Tibial nerve (tissue), 4 donors: ENCODE measurements around the gene ENG. TPM values are rescaled to one million over a fixed set of nuclear protein-coding genes. Genes with fewer than 3 reads are reported as not detected.

Experiments used
- DNase-seq, 2 donors: peaks; one replicate each; pipeline ENCODE4 v3.0.0-alpha.2; 2019; ENCODE audit warnings: low spot score in 2 of 2
- H3K27ac ChIP-seq, 4 donors: fragments of 200-600 bp; sonication (generic) in 3 of 4; one replicate each; pipeline ENCODE4 v1.5.1; 2017 to 2019; ENCODE audit warnings: mild to moderate bottlenecking in 1 of 4
- H3K27me3 ChIP-seq, 2 donors: fragments of 200-600 bp; sonication (generic) in 1 of 2; one replicate each; pipeline versions ENCODE4 v1.5.1 to v1.6.0; 2017 to 2019
- H3K36me3 ChIP-seq, 3 donors: fragments of 200-600 bp; sonication (generic); one replicate each; pipeline ENCODE4 v1.5.1; 2018 to 2019
- H3K4me1 ChIP-seq, 4 donors: fragments of 200-600 bp; sonication (generic) in 3 of 4; one replicate each; pipeline ENCODE4 v1.5.1; 2017 to 2019
- H3K4me3 ChIP-seq, 4 donors: fragments of 200-600 bp; sonication (generic) in 3 of 4; one replicate each; pipeline ENCODE4 v1.5.1; 2017 to 2019; ENCODE audit warnings: mild to moderate bottlenecking in 1 of 4, moderate library complexity in 1 of 4
- H3K9me3 ChIP-seq, 4 donors: fragments of 200-600 bp; sonication (generic) in 3 of 4; one replicate each; pipeline ENCODE4 v1.5.1; 2017 to 2019
- EP300 ChIP-seq, 2 donors: sonication (generic); formaldehyde crosslinking; IDR thresholded peaks; one replicate each; pipeline ENCODE4 v1.6.1; 2017; ENCODE audit warnings: antibody characterized with exemption in 2 of 2, mild to moderate bottlenecking in 1 of 2
- POLR2A ChIP-seq, 2 donors: fragments of 450-650 bp; IDR thresholded peaks; one replicate each; pipeline ENCODE4 v1.6.1; 2017; ENCODE audit warnings: antibody characterized with exemption in 2 of 2, mild to moderate bottlenecking in 2 of 2, moderate library complexity in 2 of 2
- WGBS, 2 donors: methylation state at CpG; one replicate each; pipeline ENCODE4 v1.1.5; 2018; 5-methylcytosine and 5-hydroxymethylcytosine counted together
- total RNA-seq, 4 donors: library from RNA; depleted of rRNA; stranded (reverse); fragments of >200 nt; gene quantifications; one replicate each; pipeline ENCODE4 v1.1.0, GENCODE V29; 2016
- TF ChIP-seq, protein P1 (sequence below), 5 experiments: fragments of 200-600 bp in 3 of 5; fragments of 450-650 bp in 2 of 5; sonication (generic) in 3 of 5; IDR thresholded peaks; one replicate each; pipeline ENCODE4 v1.5.1; 2016 to 2019; ENCODE audit warnings: antibody characterized with exemption in 5 of 5, mild to moderate bottlenecking in 3 of 5, moderate library complexity in 2 of 5

ENG gene
- total RNA-seq, 4 donors from 2014 or later: 24.9 to 137 (median 85.6) TPM

DNA sequence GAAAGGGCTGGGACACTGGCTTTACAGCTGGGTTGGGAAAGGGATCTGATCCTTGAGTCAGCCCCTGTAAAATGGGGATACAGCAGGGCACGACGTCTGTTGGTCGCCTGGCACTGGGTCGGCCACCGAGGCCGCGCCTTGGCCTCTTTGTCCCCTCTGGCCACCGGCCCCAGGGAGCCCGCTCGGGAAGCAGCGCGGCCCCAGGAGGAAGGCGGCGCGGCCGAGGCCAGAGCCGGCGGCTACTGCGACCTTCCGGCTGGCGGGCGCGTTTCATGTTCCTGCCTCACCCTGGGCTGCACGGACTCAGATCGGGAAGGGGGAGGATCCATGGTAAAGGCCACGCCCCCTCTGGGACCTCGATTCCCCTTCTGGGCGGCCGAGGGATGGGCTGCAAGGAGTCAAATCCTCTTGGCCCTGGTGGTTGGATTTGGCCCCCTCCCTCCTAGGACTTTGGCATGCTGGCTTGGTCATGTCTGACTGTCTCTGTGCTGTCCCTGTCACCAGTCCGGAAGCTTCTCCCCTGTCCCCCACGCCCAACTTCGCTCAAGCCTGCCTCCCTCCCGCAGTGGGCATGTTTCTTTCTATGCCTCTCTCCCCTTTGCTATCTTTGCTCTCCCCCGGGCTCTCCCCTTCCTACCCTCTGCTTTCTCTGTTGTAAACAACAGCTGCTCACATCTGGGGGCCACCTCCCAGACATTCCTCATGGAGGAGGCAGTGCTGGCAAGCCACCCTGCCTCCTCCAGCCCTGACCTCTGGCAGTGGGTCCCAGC lies 26.0 kb downstream of the ENG start:
- DNase-seq: peak; percentile 91 to 93
- 1 to 10% methylated on average over 10 to 28 of the region's 34 CpGs for WGBS, 2 donors
- Histone ChIP-seq H3K27me3 (no peaks in the 10 kb centered on the region), H3K27ac (peak overlapping the region; percentile 65 to 94 (median 82)), H3K36me3 (peaks cover 0 to 25% (median 0%) of the 10 kb centered on the region in 3 donors), H3K9me3 (no peaks in the 10 kb centered on the region), H3K4me3 (peak overlapping the region in 3 of 4 donors; percentile 7 to 42 (median 21)), H3K4me1 (peaks cover 0 to 85% (median 44%) of the 10 kb centered on the region in 4 donors)
- TF ChIP-seq EP300 (IDR thresholded peaks at IDR 0.05) (peak in 1 of 2 donors; percentile 82), POLR2A (IDR thresholded peaks at IDR 0.05) (peak; percentile 64 to 79)
- TF ChIP-seq, protein P1, sequence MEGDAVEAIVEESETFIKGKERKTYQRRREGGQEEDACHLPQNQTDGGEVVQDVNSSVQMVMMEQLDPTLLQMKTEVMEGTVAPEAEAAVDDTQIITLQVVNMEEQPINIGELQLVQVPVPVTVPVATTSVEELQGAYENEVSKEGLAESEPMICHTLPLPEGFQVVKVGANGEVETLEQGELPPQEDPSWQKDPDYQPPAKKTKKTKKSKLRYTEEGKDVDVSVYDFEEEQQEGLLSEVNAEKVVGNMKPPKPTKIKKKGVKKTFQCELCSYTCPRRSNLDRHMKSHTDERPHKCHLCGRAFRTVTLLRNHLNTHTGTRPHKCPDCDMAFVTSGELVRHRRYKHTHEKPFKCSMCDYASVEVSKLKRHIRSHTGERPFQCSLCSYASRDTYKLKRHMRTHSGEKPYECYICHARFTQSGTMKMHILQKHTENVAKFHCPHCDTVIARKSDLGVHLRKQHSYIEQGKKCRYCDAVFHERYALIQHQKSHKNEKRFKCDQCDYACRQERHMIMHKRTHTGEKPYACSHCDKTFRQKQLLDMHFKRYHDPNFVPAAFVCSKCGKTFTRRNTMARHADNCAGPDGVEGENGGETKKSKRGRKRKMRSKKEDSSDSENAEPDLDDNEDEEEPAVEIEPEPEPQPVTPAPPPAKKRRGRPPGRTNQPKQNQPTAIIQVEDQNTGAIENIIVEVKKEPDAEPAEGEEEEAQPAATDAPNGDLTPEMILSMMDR (IDR thresholded peaks at IDR 0.05): peak in 3 of 5 experiments; percentile 7 to 37 (median 14)

DNA sequence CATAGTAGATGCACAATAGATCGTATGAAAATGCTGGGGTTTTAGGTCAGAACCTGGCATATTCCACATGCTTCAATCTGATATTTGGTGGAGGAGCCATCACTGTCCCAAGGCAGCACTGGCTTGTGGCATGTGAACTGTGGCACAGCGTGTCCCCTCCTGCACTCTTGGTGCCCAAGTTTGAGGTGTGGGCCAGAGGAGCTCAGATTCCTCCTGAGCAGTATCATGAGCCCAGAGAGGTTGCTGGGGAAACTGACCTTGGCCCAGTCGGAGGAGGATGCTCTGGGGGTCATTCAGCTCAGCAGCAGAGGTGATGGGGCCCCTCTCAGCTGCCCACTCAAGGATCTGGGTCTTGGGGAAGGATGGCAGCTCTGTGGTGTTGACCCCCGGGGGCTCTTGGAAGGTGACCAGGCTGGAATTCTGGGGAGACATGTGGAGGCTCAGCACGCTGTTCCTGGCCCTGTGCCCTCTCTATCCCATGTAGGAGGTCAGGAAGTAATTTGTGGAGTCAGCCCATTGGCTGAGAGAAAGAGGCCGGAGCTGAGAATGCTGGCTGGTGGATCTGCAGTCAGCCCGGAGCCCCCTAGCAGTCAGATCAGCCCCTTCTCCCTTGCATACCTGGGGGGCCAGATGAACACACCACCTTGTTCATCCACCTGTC lies 28.1 kb downstream of the ENG start:
- H3K27ac ChIP-seq: peak overlapping the region in 3 of 4 donors; percentile 54 to 94 (median 89)
- DNase-seq: no peak
- peaks cover 0 to 38% (median 0%) of the 10 kb centered on the region in 3 donors for H3K36me3 ChIP-seq
- H3K27me3 ChIP-seq: no peaks in the 10 kb centered on the region
- TF ChIP-seq, protein P1 (IDR thresholded peaks at IDR 0.05): no peak
- TF ChIP-seq EP300 (IDR thresholded peaks at IDR 0.05) (no peak), POLR2A (IDR thresholded peaks at IDR 0.05) (no peak)
- H3K4me3 ChIP-seq: no peak overlapping the region
- H3K9me3 ChIP-seq: no peaks in the 10 kb centered on the region
- peaks cover 0 to 65% (median 29%) of the 10 kb centered on the region in 4 donors for H3K4me1 ChIP-seq
- 40 to 45% methylated on average over 5 to 7 of the region's 7 CpGs for WGBS, 2 donors

DNA sequence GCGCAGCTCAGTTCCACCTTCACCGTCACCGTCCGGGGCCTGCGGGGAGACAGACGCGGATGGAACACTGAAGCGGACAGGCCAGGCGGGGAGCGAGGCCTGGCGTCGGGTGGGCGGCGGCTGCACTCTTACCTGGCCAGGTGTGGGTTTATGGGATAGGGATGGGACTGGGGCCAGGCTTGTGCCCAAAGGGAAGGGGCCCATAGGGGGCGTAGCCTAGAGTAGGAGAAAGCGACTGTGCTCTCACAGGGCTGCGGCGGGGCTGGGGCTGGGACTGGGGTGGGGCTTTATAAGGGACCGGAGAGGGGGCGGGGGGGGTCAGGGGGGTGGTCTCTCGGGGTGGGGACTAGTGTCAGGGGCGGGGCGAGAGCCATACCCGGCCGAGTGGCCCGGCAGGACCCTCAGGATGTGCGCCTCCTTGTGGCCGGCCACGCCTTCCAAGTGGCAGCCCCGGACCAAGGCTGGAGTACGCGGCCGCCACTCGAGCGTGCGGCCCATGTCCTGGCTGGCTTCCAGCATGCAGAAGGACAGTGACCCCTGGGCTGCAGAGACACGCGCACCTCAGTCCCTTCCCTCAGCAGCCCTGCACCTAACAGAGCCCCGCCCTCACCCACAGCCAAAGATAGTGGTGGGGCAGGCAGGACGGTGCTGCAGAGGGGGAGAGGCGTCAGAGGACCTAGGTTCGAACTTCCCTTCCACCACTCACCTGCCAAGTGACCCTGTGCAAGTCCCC lies 29.0 kb downstream of the ENG start:
- WGBS, 2 donors: 67 to 69% methylated on average over 20 to 35 of the region's 42 CpGs
- H3K27me3 ChIP-seq: no peaks in the 10 kb centered on the region
- no peaks in the 10 kb centered on the region for H3K9me3 ChIP-seq
- DNase-seq: no peak
- H3K36me3 ChIP-seq: peaks cover 0 to 47% (median 0%) of the 10 kb centered on the region in 3 donors
- TF ChIP-seq EP300 (IDR thresholded peaks at IDR 0.05): no peak
- TF ChIP-seq POLR2A (IDR thresholded peaks at IDR 0.05): no peak
- TF ChIP-seq, protein P1 (IDR thresholded peaks at IDR 0.05): peak in 3 of 5 experiments; percentile 21 to 33 (median 23)
- H3K4me3 ChIP-seq: no peak overlapping the region
- peaks cover 0 to 57% (median 29%) of the 10 kb centered on the region in 4 donors for H3K4me1 ChIP-seq
- H3K27ac ChIP-seq: peak overlapping the region in 3 of 4 donors; percentile 54 to 94 (median 89)

- Histone ChIP-seq H3K27me3 (no peaks in the 10 kb centered on the region), H3K9me3 (no peaks in the 10 kb centered on the region), H3K4me3 (no peak overlapping the region), H3K4me1 (peaks cover 0 to 33% (median 9%) of the 10 kb centered on the region in 4 donors), H3K27ac (no peak overlapping the region), H3K36me3 (peaks cover 2 to 81% (median 5%) of the 10 kb centered on the region in 3 donors)
- WGBS, 2 donors: 71 to 73% methylated on average over 4 of the region's 4 CpGs
- no peak for DNase-seq
- no peak for TF ChIP-seq POLR2A (IDR thresholded peaks at IDR 0.05)
- TF ChIP-seq EP300 (IDR thresholded peaks at IDR 0.05): peak in 1 of 2 donors; percentile 27
These were observed 32.4 kb downstream of the ENG start for GRCh38 chr9:127822108-127822507.

- peaks cover 0 to 44% (median 7%) of the 10 kb centered on the region in 4 donors for H3K4me1 ChIP-seq
- H3K4me3 ChIP-seq: no peak overlapping the region
- 90 to 91% methylated on average over 11 of the region's 11 CpGs for WGBS, 2 donors
- no peak for DNase-seq
- no peaks in the 10 kb centered on the region for H3K27me3 ChIP-seq
- H3K27ac ChIP-seq: peak overlapping the region in 1 of 4 donors; percentile 66
- H3K36me3 ChIP-seq: peaks cover 5 to 91% (median 16%) of the 10 kb centered on the region in 3 donors
- H3K9me3 ChIP-seq: no peaks in the 10 kb centered on the region
- TF ChIP-seq, protein P1 (IDR thresholded peaks at IDR 0.05): no peak
- TF ChIP-seq POLR2A (IDR thresholded peaks at IDR 0.05) (no peak), EP300 (IDR thresholded peaks at IDR 0.05) (no peak)
These were observed 35.9 kb downstream of the ENG start for GRCh38 chr9:127818574-127818973.
